H1 (cell line): ENCODE data around the gene ADD2. TPM values are rescaled to one million over a fixed set of nuclear protein-coding genes. Genes with fewer than 3 reads are reported as not detected.

Experiments
- CTCF ChIA-PET: fragments of 300-600 bp; sonication (Branson Sonifier 250); formaldehyde crosslinking; loops from one replicate; lab custom pipeline; 2021; ENCODE audit not compliant: partially characterized antibody; lab: Charles Lee
- POLR2A ChIA-PET: fragments of 300-600 bp; sonication (Branson Sonifier 250); formaldehyde crosslinking; loops from one replicate; lab custom pipeline; 2021; ENCODE audit warnings: inconsistent platforms; ENCODE audit not compliant: partially characterized antibody; lab: Charles Lee
- DNase-seq, 2 experiments: peaks; one replicate each; pipeline versions ENCODE4 v3.0.0 to v3.0.0-alpha.2; 2010 to 2022; ENCODE audit warnings: low spot score in 2 of 2, low read depth in 1 of 2, mixed read lengths in 1 of 2
- FAIRE-seq: peaks from 2 replicates; lab custom pipeline; 2011; peaks lifted over from hg19 to GRCh38; lab: Jason Lieb, UNC
- H2AFZ ChIP-seq: 2 replicates; pipeline ENCODE4 v1.8.1; 2012; ENCODE audit warnings: low read length, inconsistent platforms
- H2AK5ac ChIP-seq: 2 replicates; pipeline ENCODE4 v1.6.1; 2013; ENCODE audit warnings: low read depth, low read length
- H2BK120ac ChIP-seq: replicated peaks from 2 replicates; pipeline ENCODE3; 2013; ENCODE audit warnings: low read depth, low read length, inconsistent platforms
- H2BK12ac ChIP-seq: 2 replicates; pipeline ENCODE4 v1.6.1; 2013; ENCODE audit warnings: low read depth, low read length
- H2BK15ac ChIP-seq: 2 replicates; pipeline ENCODE4 v1.6.1; 2013; ENCODE audit warnings: low read length
- H2BK20ac ChIP-seq: 2 replicates; pipeline ENCODE4 v1.6.1; 2013; ENCODE audit warnings: low read length
- H2BK5ac ChIP-seq: 2 replicates; pipeline ENCODE4 v1.6.1; 2013; ENCODE audit warnings: low read depth, low read length
- H3K14ac ChIP-seq: 2 replicates; pipeline ENCODE4 v1.6.1; 2013; ENCODE audit warnings: inconsistent platforms; ENCODE audit not compliant: insufficient read length
- H3K18ac ChIP-seq: 2 replicates; pipeline ENCODE4 v1.6.1; 2013; ENCODE audit warnings: low read length; ENCODE audit errors: extremely low read depth
- H3K23ac ChIP-seq: 2 replicates; pipeline ENCODE4 v1.6.1; 2013; ENCODE audit warnings: inconsistent platforms; ENCODE audit not compliant: insufficient read length
- H3K23me2 ChIP-seq: 2 replicates; pipeline ENCODE4 v1.6.1; 2013; ENCODE audit warnings: low read depth, low read length
- H3K27ac ChIP-seq: 2 replicates; pipeline ENCODE4 v1.6.1; 2011; ENCODE audit warnings: low read depth, low read length, inconsistent platforms
- H3K27me3 ChIP-seq, 4 experiments: replicated peaks in 1 of 4; 1 replicate in 1 of 4; 2 replicates in 3 of 4; pipeline versions ENCODE4 v1.6.1 to v1.8.1; 2011 to 2013; ENCODE audit warnings: low read length in 3 of 4, mild to moderate bottlenecking in 3 of 4, inconsistent platforms in 2 of 4, mixed read lengths in 2 of 4, moderate library complexity in 1 of 4; ENCODE audit not compliant: control insufficient read depth in 3 of 4, insufficient read depth in 3 of 4; ENCODE audit errors: extremely low read depth in 1 of 4
- H3K36me3 ChIP-seq, 4 experiments: 2 replicates each; pipeline versions ENCODE4 v1.6.1 to v1.8.1; 2011 to 2013; ENCODE audit warnings: mild to moderate bottlenecking in 4 of 4, low read length in 3 of 4, moderate library complexity in 2 of 4, control low read depth in 1 of 4, inconsistent platforms in 1 of 4; ENCODE audit not compliant: insufficient read depth in 4 of 4, control insufficient read depth in 2 of 4
- H3K4ac ChIP-seq: replicated peaks from 2 replicates; pipeline ENCODE3; 2013; ENCODE audit warnings: low read length, low read depth, mixed read lengths, inconsistent platforms; ENCODE audit not compliant: insufficient read length
- H3K4me1 ChIP-seq, 4 experiments: replicated peaks in 1 of 4; 1 replicate in 1 of 4; 2 replicates in 3 of 4; pipeline versions ENCODE4 v1.6.1 to v1.8.1; 2011 to 2013; ENCODE audit warnings: low read length in 3 of 4, inconsistent platforms in 2 of 4, mixed read lengths in 1 of 4; ENCODE audit not compliant: insufficient read depth in 4 of 4, control insufficient read depth in 3 of 4
- H3K4me2 ChIP-seq, 2 experiments: 2 replicates each; pipeline versions ENCODE4 v1.6.1 to v1.8.1; 2011 to 2013; ENCODE audit warnings: low read depth in 2 of 2, low read length in 2 of 2, control low read depth in 1 of 2, inconsistent platforms in 1 of 2, mild to moderate bottlenecking in 1 of 2; ENCODE audit not compliant: insufficient read depth in 1 of 2
- H3K4me3 ChIP-seq, 4 experiments: fragments of 200-600, 300-600 bp in 1 of 4; sonication (generic), shearing (Covaris generic), sonication (Bioruptor Twin) in 1 of 4; 2 replicates each; pipeline versions ENCODE4 v1.5.1 to v1.8.1; 2011 to 2016; ENCODE audit warnings: low read length in 4 of 4, low read depth in 3 of 4, control low read depth in 2 of 4, inconsistent platforms in 2 of 4, mild to moderate bottlenecking in 2 of 4, mixed read lengths in 1 of 4, moderate library complexity in 1 of 4; ENCODE audit not compliant: insufficient read depth in 2 of 4; ENCODE audit errors: extremely low read depth in 1 of 4
- H3K56ac ChIP-seq: replicated peaks from 2 replicates; pipeline ENCODE3; 2013; ENCODE audit warnings: low read depth, mild to moderate bottlenecking, mixed read lengths, low read length, inconsistent platforms; ENCODE audit not compliant: insufficient read length
- H3K79me1 ChIP-seq: 2 replicates; pipeline ENCODE4 v1.6.1; 2013; ENCODE audit warnings: low read depth, low read length, control low read depth
- H3K79me2 ChIP-seq, 2 experiments: 2 replicates each; pipeline versions ENCODE4 v1.6.1 to v1.8.1; 2012 to 2013; ENCODE audit warnings: low read length in 2 of 2, mild to moderate bottlenecking in 2 of 2, inconsistent platforms in 1 of 2; ENCODE audit not compliant: insufficient read depth in 2 of 2, control insufficient read depth in 1 of 2
- H3K9ac ChIP-seq, 4 experiments: replicated peaks in 1 of 4; 1 replicate in 1 of 4; 2 replicates in 3 of 4; pipeline versions ENCODE4 v1.6.1 to v1.8.1; 2011 to 2013; ENCODE audit warnings: low read depth in 3 of 4, low read length in 3 of 4, control low read depth in 2 of 4, mild to moderate bottlenecking in 2 of 4, moderate library complexity in 2 of 4, inconsistent platforms in 1 of 4; ENCODE audit errors: extremely low read depth in 1 of 4
- H3K9me3 ChIP-seq, 2 experiments: 2 replicates each; pipeline versions ENCODE4 v1.6.1 to v1.8.1; 2012 to 2013; ENCODE audit warnings: mild to moderate bottlenecking in 2 of 2, moderate library complexity in 2 of 2, control low read depth in 1 of 2, inconsistent platforms in 1 of 2, low read depth in 1 of 2, low read length in 1 of 2, mixed read lengths in 1 of 2; ENCODE audit not compliant: insufficient read depth in 2 of 2
- H4K20me1 ChIP-seq, 2 experiments: replicated peaks in 1 of 2; 2 replicates each; pipeline versions ENCODE3 to v1.8.1; 2011 to 2013; ENCODE audit warnings: inconsistent platforms in 2 of 2, low read length in 2 of 2, mild to moderate bottlenecking in 1 of 2; ENCODE audit not compliant: insufficient read depth in 2 of 2, control insufficient read depth in 1 of 2
- H4K5ac ChIP-seq: 2 replicates; pipeline ENCODE4 v1.6.1; 2013; ENCODE audit warnings: low read length, low read depth, mixed read lengths, inconsistent platforms; ENCODE audit not compliant: insufficient read length
- H4K8ac ChIP-seq: 2 replicates; pipeline ENCODE4 v1.8.0; 2013; ENCODE audit warnings: mild to moderate bottlenecking, moderate library complexity, low read length, inconsistent platforms; ENCODE audit not compliant: insufficient read depth; ENCODE audit errors: extremely low read depth
- H4K91ac ChIP-seq: replicated peaks from 2 replicates; pipeline ENCODE3; 2013; ENCODE audit warnings: low read length, mixed read lengths, inconsistent platforms; ENCODE audit not compliant: insufficient read length
- ASH2L ChIP-seq: fragments of 200-600, 300-600 bp; sonication (generic); IDR thresholded peaks from one replicate; pipeline ENCODE4 v1.7.1; 2017; ENCODE audit warnings: low read length
- BRCA1 ChIP-seq: IDR thresholded peaks from 2 replicates; pipeline ENCODE4 v1.6.1; 2012; ENCODE audit warnings: low read depth, low read length, improper control_type of control experiment
- KDM4A ChIP-seq: IDR thresholded peaks from one replicate; pipeline ENCODE4 v1.7.1; 2012; ENCODE audit warnings: low read depth, mild to moderate bottlenecking, moderate library complexity, low read length, inconsistent platforms; ENCODE audit not compliant: severe bottlenecking
- NRF1 ChIP-seq: IDR thresholded peaks from 2 replicates; pipeline ENCODE4 v1.6.1; 2011; ENCODE audit warnings: mild to moderate bottlenecking, low read depth, low read length, improper control_type of control experiment
- POU5F1 ChIP-seq: IDR thresholded peaks from 2 replicates; pipeline ENCODE4 v1.6.1; 2011; ENCODE audit warnings: low read depth, mild to moderate bottlenecking, low read length, moderate library complexity
- RAD21 ChIP-seq, 2 experiments: IDR thresholded peaks in 1 of 2; conservative IDR thresholded peaks in 1 of 2; 2 replicates each; pipeline ENCODE4 v1.6.1; 2011; ENCODE audit warnings: low read depth in 2 of 2, low read length in 2 of 2, improper control_type of control experiment in 1 of 2, inconsistent platforms in 1 of 2, mild to moderate bottlenecking in 1 of 2, moderate library complexity in 1 of 2
- SP4 ChIP-seq: IDR thresholded peaks from 2 replicates; pipeline ENCODE4 v1.6.1; 2012; ENCODE audit warnings: low read length, inconsistent platforms
- SRF ChIP-seq: IDR thresholded peaks from 2 replicates; pipeline ENCODE4 v1.6.1; 2011; ENCODE audit warnings: mild to moderate bottlenecking, low read depth, low read length, moderate library complexity
- TEAD4 ChIP-seq: IDR thresholded peaks from 2 replicates; pipeline ENCODE4 v1.6.1; 2012; ENCODE audit warnings: low read depth, low read length, inconsistent platforms, mixed read lengths
- YY1 ChIP-seq: IDR thresholded peaks from 2 replicates; pipeline ENCODE4 v1.6.1; 2011; ENCODE audit warnings: low read depth, mild to moderate bottlenecking, low read length
- WGBS, 2 experiments: shearing (Covaris generic) in 1 of 2; methylation state at CpG; one replicate each; pipeline versions ENCODE4 v1.1.6 to v1.1.7; 2013 to 2015; ENCODE audit warnings: low lambda C conversion rate in 2 of 2, mixed read lengths in 2 of 2, inconsistent platforms in 1 of 2, low coverage in 1 of 2, missing lambda C conversion rate in 1 of 2; ENCODE audit not compliant: insufficient replicate concordance in 2 of 2, insufficient coverage in 1 of 2, insufficient read length in 1 of 2; ENCODE audit errors: extremely low coverage in 1 of 2, missing lambda C conversion rate in 1 of 2; 5-methylcytosine and 5-hydroxymethylcytosine counted together
- polyA plus RNA-seq, 7 experiments: library from polyadenylated mRNA; depleted of rRNA in 3 of 7; stranded (reverse) in 5 of 7; unstranded in 2 of 7; fragments of >200 nt in 5 of 7; fragments of 200-250 nt in 2 of 7; gene quantifications; 1 replicate in 5 of 7; 2 replicates in 1 of 7; 4 replicates in 1 of 7; pipeline versions ENCODE4 v1.2.1 to v1.2.3, GENCODE V29; 2011 to 2013; ENCODE audit warnings: missing spikeins in 2 of 7, mixed read lengths in 2 of 7
- total RNA-seq: library from RNA; stranded (reverse); fragmentation: NEBNext Ultra II Directional; extraction: Animal tissue kit (Norgen Biotek cat#: 25700); gene quantifications from 2 replicates; pipeline ENCODE4 v1.2.1, GENCODE V29; 2021

The ADD2 gene
- total and polyA plus RNA-seq, 2 of the 8 experiments (the other 6 are each of a cell fraction or from before 2014, with no cell fraction given), result 58.5 to 170 TPM

DNA sequence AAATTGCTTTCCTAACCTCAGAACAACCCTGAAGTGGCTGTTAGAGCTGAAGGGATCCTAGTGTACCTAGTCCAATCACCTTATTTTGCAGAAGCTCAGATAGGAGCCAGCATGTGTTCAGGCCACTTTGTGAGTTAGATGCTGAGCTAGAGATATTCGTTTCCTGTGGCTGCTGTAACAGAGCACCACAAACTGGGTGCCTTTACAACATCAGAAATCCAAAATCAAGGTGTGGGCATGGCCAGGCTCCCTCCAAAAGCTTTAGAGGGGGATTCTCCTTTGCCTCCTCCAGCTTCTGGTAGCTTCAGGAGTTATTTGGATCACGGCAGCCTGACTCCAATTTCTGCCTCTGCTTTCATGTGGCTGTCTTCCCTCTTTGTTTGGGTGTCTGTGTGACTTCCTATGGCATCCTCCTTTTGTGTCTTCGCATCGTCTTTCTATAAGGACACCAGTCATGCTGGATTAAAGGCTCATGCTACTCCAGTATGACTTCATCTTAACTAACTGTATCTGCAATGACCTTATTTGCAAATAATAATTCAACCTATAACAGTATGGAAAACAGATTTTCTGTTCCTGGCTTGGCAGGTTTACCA, 128.1 kb downstream of the ADD2 start:
- H3K56ac ChIP-seq, result no peak overlapping the region
- no peaks in the 10 kb centered on the region for H4K20me1 ChIP-seq
- no peak overlapping the region for H4K8ac ChIP-seq
- DNase-seq, result no peak
- no peak overlapping the region for H2BK15ac ChIP-seq
- no peak overlapping the region for H2AK5ac ChIP-seq
- H2BK5ac ChIP-seq, result no peak overlapping the region
- FAIRE-seq, result no peak
- H3K4me3 ChIP-seq, result no peak overlapping the region
- no peaks in the 10 kb centered on the region for H3K23me2 ChIP-seq
- no peak overlapping the region for H3K27ac ChIP-seq
- no peak overlapping the region for H4K91ac ChIP-seq
- H2BK12ac ChIP-seq, result no peak overlapping the region
- ChIA-PET POLR2A (interaction anchor here (0.7 kb wide), 1 partner anchor 13 kb away, joined by 3 read pairs; no protein-coding TSS in a partner anchor), CTCF (interaction anchor here (0.5 to 2.5 kb wide), 15 partner anchors 8 to 983 kb away, joined by 3 to 15 read pairs (median 4); partner anchors contain the start of gene FAM136A)
- no peak overlapping the region for H3K23ac ChIP-seq
- no peaks in the 10 kb centered on the region for H3K36me3 ChIP-seq
- no peak overlapping the region for H2BK120ac ChIP-seq
- H4K5ac ChIP-seq, result no peak overlapping the region
- TF ChIP-seq POU5F1, result no peak
- TF ChIP-seq NRF1, result no peak
- no peak for TF ChIP-seq KDM4A
- no peak for TF ChIP-seq RAD21 (IDR thresholded peaks at IDR 0.05 in 1 of 2, conservative IDR thresholded peaks at IDR 0.05 in 1 of 2; ENCODE audit: low read depth in 2 of 2, low read length in 2 of 2)
- no peak for TF ChIP-seq BRCA1
- no peak for TF ChIP-seq ASH2L
- TF ChIP-seq YY1, result no peak
- TF ChIP-seq TEAD4, result no peak
- TF ChIP-seq SRF, result no peak
- TF ChIP-seq SP4, result no peak
- no peak overlapping the region for H3K9ac ChIP-seq
- H3K79me2 ChIP-seq, result no peaks in the 10 kb centered on the region
- no peaks in the 10 kb centered on the region for H3K79me1 ChIP-seq
- H2BK20ac ChIP-seq, result no peak overlapping the region
- no peak overlapping the region for H3K4me2 ChIP-seq
- WGBS, 2 experiments, result 71% methylated on average over 4 of the region's 4 CpGs; no CpG with 5 or more reads in 1 of the 2 experiments
- no peaks in the 10 kb centered on the region; a peak in 2 of 7 replicates for H3K27me3 ChIP-seq
- H2AFZ ChIP-seq, result no peak overlapping the region
- no peaks in the 10 kb centered on the region for H3K4me1 ChIP-seq
- no peak overlapping the region for H3K18ac ChIP-seq
- no peaks in the 10 kb centered on the region for H3K9me3 ChIP-seq
- no peak overlapping the region for H3K4ac ChIP-seq
- no peak overlapping the region for H3K14ac ChIP-seq
